ENCODE measurements around the gene SF3A1.

Gene SF3A1

GRCh38 chr22:30297991-30298701 lies 58.5 kb downstream of the SF3A1 start:
- TF ChIP-seq CTCF (IDR thresholded peaks at IDR 0.05) = no peak
- Histone ChIP-seq H3K4me1 (ENCODE audit: control insufficient read depth in 1 of 2, insufficient read depth in 1 of 2, low read depth in 1 of 2, low read length in 1 of 2) (peaks cover 28% of the 10 kb centered on the region in 2 experiments), H3K9me3 (no peaks in the 10 kb centered on the region), H3K27me3 (no peaks in the 10 kb centered on the region), H3K36me3 (peaks cover 63% of the 10 kb centered on the region), H3K27ac (no peak overlapping the region), H3K4me3 (ENCODE audit: low read depth in 1 of 2, low read length in 1 of 2) (no peak overlapping the region)

- no peak overlapping the region for H3K27ac ChIP-seq
- H3K4me3 ChIP-seq (ENCODE audit: low read depth in 1 of 2, low read length in 1 of 2) = no peak overlapping the region
- no peaks in the 10 kb centered on the region for H3K9me3 ChIP-seq
- H3K27me3 ChIP-seq = no peaks in the 10 kb centered on the region
- no peak for TF ChIP-seq CTCF (IDR thresholded peaks at IDR 0.05)
- peaks cover 70% of the 10 kb centered on the region for H3K36me3 ChIP-seq
- H3K4me1 ChIP-seq (ENCODE audit: control insufficient read depth in 1 of 2, insufficient read depth in 1 of 2, low read depth in 1 of 2, low read length in 1 of 2) = peaks cover 21% of the 10 kb centered on the region in 2 experiments
Measured at GRCh38 chr22:30297276-30297990, 59.3 kb downstream of the SF3A1 start.

GRCh38 chr22:30296833-30297232 lies 59.9 kb downstream of the SF3A1 start:
- Histone ChIP-seq H3K36me3 (peaks cover 76% of the 10 kb centered on the region), H3K9me3 (no peaks in the 10 kb centered on the region), H3K27ac (no peak overlapping the region), H3K4me3 (ENCODE audit: low read depth in 1 of 2, low read length in 1 of 2) (no peak overlapping the region), H3K4me1 (ENCODE audit: control insufficient read depth in 1 of 2, insufficient read depth in 1 of 2, low read depth in 1 of 2, low read length in 1 of 2) (peaks cover 15% of the 10 kb centered on the region in 2 experiments), H3K27me3 (no peaks in the 10 kb centered on the region)
- no peak for TF ChIP-seq CTCF (IDR thresholded peaks at IDR 0.05)

GRCh38 chr22:30296324-30296723 lies 60.4 kb downstream of the SF3A1 start:
- H3K9me3 ChIP-seq = no peaks in the 10 kb centered on the region
- H3K36me3 ChIP-seq = peaks cover 81% of the 10 kb centered on the region
- peaks cover 10% of the 10 kb centered on the region in 2 experiments for H3K4me1 ChIP-seq (ENCODE audit: control insufficient read depth in 1 of 2, insufficient read depth in 1 of 2, low read depth in 1 of 2, low read length in 1 of 2)

GRCh38 chr22:30295576-30295975 lies 61.1 kb downstream of the SF3A1 start:
- no peak overlapping the region for H3K27ac ChIP-seq
- TF ChIP-seq CTCF (IDR thresholded peaks at IDR 0.05) = no peak
- peaks cover 2 to 3% of the 10 kb centered on the region in 2 experiments for H3K4me1 ChIP-seq (ENCODE audit: control insufficient read depth in 1 of 2, insufficient read depth in 1 of 2, low read depth in 1 of 2, low read length in 1 of 2)
- peaks cover 84% of the 10 kb centered on the region for H3K36me3 ChIP-seq
- no peaks in the 10 kb centered on the region for H3K9me3 ChIP-seq
- H3K4me3 ChIP-seq (ENCODE audit: low read depth in 1 of 2, low read length in 1 of 2) = no peak overlapping the region
- H3K27me3 ChIP-seq = no peaks in the 10 kb centered on the region

More at GRCh38 chr22:30296324-30296723, 60.4 kb downstream of the SF3A1 start:
- TF ChIP-seq CTCF (IDR thresholded peaks at IDR 0.05) = no peak
- no peak overlapping the region for H3K4me3 ChIP-seq (ENCODE audit: low read depth in 1 of 2, low read length in 1 of 2)
- no peaks in the 10 kb centered on the region for H3K27me3 ChIP-seq
- no peak overlapping the region for H3K27ac ChIP-seq
